Esophagus muscularis mucosa (tissue), 4 donors: ENCODE results near the gene SDF2L1.

Source experiments
- EP300 ChIP-seq: sonication (generic); formaldehyde crosslinking; IDR thresholded peaks from one replicate; pipeline ENCODE4 v1.6.1; 2017; ENCODE audit warnings: antibody characterized with exemption
- POLR2A ChIP-seq: fragments of 450-650 bp; IDR thresholded peaks from one replicate; pipeline ENCODE4 v1.6.1; 2017; ENCODE audit warnings: antibody characterized with exemption, moderate library complexity, mild to moderate bottlenecking, low read depth
- POLR2AphosphoS5 ChIP-seq, 2 donors: sonication (generic); formaldehyde crosslinking; IDR thresholded peaks; one replicate each; pipeline ENCODE4 v1.6.1; 2017; ENCODE audit warnings: antibody characterized with exemption in 2 of 2
- TF ChIP-seq, protein P1 (sequence below), 3 experiments: fragments of 200-600 bp in 2 of 3; fragments of 450-650 bp in 1 of 3; sonication (generic) in 2 of 3; IDR thresholded peaks; one replicate each; pipeline ENCODE4 v1.5.1; 2017 to 2019; ENCODE audit warnings: antibody characterized with exemption in 3 of 3, mild to moderate bottlenecking in 2 of 3, moderate library complexity in 1 of 3

DNA sequence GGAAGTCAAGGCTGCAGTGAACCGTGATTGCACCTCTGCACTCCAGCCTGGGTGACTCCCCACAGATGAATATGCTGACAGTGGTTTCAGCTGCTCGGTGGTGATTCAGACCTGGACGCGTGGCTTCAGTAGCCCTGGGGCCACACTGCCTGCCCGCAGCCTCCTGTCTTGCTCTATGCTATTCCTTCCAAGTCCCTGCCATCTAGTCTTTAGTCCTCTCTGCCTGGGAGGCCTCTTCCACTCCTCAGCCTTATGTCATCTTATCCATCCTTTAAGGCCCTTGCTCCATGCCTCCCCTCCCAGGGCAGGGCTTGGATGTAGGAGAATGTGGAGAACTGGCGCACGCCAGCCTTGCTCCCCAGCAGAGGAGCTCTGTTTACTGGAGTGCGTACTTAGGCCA, 35.3 kb upstream of the SDF2L1 start:
- TF ChIP-seq POLR2AphosphoS5 (IDR thresholded peaks at IDR 0.05): no peak
- TF ChIP-seq, protein P1, sequence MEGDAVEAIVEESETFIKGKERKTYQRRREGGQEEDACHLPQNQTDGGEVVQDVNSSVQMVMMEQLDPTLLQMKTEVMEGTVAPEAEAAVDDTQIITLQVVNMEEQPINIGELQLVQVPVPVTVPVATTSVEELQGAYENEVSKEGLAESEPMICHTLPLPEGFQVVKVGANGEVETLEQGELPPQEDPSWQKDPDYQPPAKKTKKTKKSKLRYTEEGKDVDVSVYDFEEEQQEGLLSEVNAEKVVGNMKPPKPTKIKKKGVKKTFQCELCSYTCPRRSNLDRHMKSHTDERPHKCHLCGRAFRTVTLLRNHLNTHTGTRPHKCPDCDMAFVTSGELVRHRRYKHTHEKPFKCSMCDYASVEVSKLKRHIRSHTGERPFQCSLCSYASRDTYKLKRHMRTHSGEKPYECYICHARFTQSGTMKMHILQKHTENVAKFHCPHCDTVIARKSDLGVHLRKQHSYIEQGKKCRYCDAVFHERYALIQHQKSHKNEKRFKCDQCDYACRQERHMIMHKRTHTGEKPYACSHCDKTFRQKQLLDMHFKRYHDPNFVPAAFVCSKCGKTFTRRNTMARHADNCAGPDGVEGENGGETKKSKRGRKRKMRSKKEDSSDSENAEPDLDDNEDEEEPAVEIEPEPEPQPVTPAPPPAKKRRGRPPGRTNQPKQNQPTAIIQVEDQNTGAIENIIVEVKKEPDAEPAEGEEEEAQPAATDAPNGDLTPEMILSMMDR (IDR thresholded peaks at IDR 0.05): no peak
- TF ChIP-seq EP300: no peak
- TF ChIP-seq POLR2A: no peak
